Erythroblast (primary cell): ENCODE results near the gene NUDT6.

Experiments
- GATA1 ChIP-seq: IDR thresholded peaks from 2 replicates; pipeline ENCODE4 v1.6.1; 2011; ENCODE audit warnings: low read depth, mild to moderate bottlenecking, control low read depth, low read length, moderate library complexity
- POLR2A ChIP-seq: IDR thresholded peaks from 2 replicates; pipeline ENCODE4 v1.6.1; 2011; ENCODE audit warnings: mild to moderate bottlenecking, low read length

DNA sequence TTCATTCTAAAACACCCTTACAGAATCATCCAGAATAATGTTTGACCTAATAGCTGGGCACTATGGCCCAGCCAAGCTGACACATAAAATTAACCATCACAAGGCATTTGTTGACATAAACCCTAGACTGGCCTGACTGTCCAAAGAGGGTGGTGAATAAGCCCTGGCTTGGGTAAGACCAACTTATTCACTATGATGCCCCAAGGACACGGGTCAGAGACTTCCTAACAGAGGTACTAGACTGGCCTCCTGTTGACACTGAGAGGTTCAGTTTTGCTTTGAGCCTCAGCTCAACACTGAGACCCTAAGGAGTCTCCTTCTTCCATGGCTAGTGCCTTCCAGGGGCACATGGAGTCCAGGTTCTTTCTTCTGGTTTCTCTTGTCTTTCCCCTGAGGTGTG is 74.5 kb downstream of the NUDT6 start:
- TF ChIP-seq POLR2A: no peak
- no peak for TF ChIP-seq GATA1
